ENCODE data around the gene SSU72.
"Not testable (repeated sequence)": the region's sequence is repeated elsewhere in the genome, so short reads cannot be mapped to it uniquely, and the experiment has no call there.

DNA sequence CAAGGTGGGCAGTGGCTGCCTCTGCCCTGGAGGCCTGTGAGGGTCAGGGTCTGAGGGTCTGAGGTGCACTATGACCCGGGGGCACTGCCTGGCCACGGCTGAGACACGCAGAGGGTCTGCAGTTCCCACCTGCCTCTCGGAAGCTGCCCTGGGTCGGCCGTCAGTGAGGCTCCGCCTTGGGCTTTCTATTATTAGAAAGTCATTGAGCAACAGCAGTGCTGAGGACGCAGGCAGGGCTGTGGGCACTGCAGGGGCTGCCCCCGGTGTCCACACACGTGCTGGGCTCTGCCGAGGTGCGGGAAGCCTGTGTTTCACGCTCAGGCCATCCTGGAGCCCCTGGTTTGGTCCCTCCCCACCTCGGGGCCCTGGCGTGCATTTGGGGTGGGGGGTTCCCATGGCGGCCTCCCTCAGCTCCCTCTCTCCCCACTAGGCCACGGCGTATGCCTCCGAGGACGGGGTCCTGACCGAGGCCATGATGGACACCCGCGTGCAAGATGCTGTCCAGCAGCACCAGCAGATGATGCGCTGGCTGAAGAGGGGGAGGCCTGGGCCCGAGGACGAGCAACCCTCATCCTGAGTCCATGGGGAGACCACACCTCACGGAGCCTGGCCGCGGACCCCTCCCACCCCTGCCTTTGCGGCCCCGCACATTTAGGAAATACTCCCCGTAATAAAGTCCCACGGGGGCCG is 65.7 kb downstream of the SSU72 start:
- not testable (repeated sequence) for TF ChIP-seq CTCF (IDR thresholded peaks at IDR 0.05; ENCODE audit: borderline replicate concordance, extremely low read depth, low read length, poor library complexity, severe bottlenecking); EZH2 (IDR thresholded peaks at IDR 0.05; ENCODE audit: borderline replicate concordance, low read depth, low read length, severe bottlenecking)
